Measurements from ENCODE around the gene ITPRIPL2. TPM values are rescaled to one million over a fixed set of nuclear protein-coding genes. Genes with fewer than 3 reads are reported as not detected.

The ITPRIPL2 gene
- total RNA-seq, 4 donors from 2014 or later = 57.3 to 61.0 (median 58.1) TPM

DNA sequence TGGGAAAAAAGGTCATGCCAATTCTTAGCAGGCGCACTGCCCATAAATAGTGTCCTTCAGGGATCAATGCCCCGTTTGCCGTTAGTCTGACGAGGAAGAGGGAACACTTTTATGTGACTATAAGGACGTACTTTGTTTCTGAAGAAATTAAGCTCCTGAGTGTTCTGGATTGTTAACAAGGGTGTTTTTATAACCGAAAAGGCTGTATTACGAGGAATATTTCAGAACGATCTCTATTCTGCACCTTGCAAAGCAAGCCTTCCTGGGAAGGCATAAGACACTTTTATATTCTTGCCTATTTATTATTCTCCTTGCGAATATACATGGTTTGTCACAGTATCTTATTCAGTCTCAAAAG, 29.8 kb downstream of the ITPRIPL2 start:
- intact Hi-C loops (cut with DNase I; ENCODE audit: low total_unique reads) = no loop called here
- H3K4me3 ChIP-seq (ENCODE audit: low read depth, poor library complexity, severe bottlenecking) = no peak overlapping the region
- WGBS, 2 donors = 43 to 57% methylated on average over 9 of the region's 9 CpGs
- TF ChIP-seq POLR2A (IDR thresholded peaks at IDR 0.05) (no peak), CTCF (IDR thresholded peaks at IDR 0.05) (no peak)
- DNase-seq (ENCODE audit: low spot score in 2 of 2) = no peak

DNA sequence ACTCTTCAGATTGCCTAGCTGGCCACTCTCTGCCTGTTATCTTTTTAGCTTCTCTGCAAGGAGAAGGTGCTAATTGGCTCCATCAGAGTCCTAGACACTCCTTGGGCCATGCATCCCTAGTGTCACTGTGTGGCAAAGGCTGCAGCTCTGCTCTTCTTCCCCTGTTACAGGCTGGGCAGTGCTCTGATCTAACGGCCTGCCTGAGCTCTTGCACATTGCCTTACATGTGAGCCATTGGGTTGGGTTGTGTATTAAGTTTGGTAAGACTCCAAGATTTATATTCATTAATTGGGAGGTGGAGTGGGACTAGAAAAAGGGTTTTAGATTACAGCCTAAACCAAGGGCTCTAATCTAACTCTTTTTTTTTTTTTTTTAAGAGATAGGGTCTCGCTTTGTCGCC, 31.2 kb downstream of the ITPRIPL2 start:
- WGBS, 2 donors = 74 to 80% methylated on average over 3 of the region's 3 CpGs
- TF ChIP-seq POLR2A (IDR thresholded peaks at IDR 0.05) (no peak), CTCF (IDR thresholded peaks at IDR 0.05) (no peak)
- H3K4me3 ChIP-seq (ENCODE audit: low read depth, poor library complexity, severe bottlenecking) = no peak overlapping the region
- no peak for DNase-seq (ENCODE audit: low spot score in 2 of 2)
- intact Hi-C loops (cut with DNase I; ENCODE audit: low total_unique reads) = no loop called here

- intact Hi-C loops (cut with DNase I; ENCODE audit: low total_unique reads) = no loop called here
- 30 to 41% methylated on average over 4 of the region's 4 CpGs for WGBS, 2 donors
Measured at GRCh38 chr16:19147126-19147525, 33.4 kb downstream of the ITPRIPL2 start.

GRCh38 chr16:19147627-19148026, 33.9 kb downstream of the ITPRIPL2 start:
- 94 to 95% methylated on average over 4 of the region's 4 CpGs for WGBS, 2 donors
- intact Hi-C loops (cut with DNase I; ENCODE audit: low total_unique reads) = no loop called here
- no peak overlapping the region for H3K4me3 ChIP-seq (ENCODE audit: low read depth, poor library complexity, severe bottlenecking)
- no peak for TF ChIP-seq POLR2A (IDR thresholded peaks at IDR 0.05)
- no peak for TF ChIP-seq CTCF (IDR thresholded peaks at IDR 0.05)
- no peak for DNase-seq (ENCODE audit: low spot score in 2 of 2)

More at GRCh38 chr16:19147126-19147525, 33.4 kb downstream of the ITPRIPL2 start:
- TF ChIP-seq POLR2A (IDR thresholded peaks at IDR 0.05) (no peak), CTCF (IDR thresholded peaks at IDR 0.05) (no peak)
- DNase-seq (ENCODE audit: low spot score in 2 of 2) = no peak
- H3K4me3 ChIP-seq (ENCODE audit: low read depth, poor library complexity, severe bottlenecking) = no peak overlapping the region

DNA sequence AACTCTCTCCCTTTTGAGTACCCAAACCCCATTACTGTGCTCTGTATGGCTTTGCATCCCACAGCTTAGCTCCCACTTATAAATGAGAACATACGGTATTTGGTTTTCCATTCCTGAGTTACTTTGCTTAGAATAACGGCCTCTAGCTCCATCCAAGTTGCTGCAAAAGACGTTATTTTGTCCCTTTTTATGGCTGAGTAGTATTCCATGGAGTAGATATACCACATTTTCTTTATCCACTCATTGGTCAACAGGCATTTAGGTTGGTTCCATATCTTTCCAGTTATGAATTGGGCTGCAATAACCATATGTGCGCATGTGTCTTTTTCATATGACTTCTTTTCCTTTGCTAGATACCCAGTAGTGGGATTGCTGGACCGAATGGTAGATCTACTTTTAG, 34.4 kb downstream of the ITPRIPL2 start:
- no peak for DNase-seq (ENCODE audit: low spot score in 2 of 2)
- 96 to 98% methylated on average over 5 of the region's 5 CpGs for WGBS, 2 donors
- H3K4me3 ChIP-seq (ENCODE audit: low read depth, poor library complexity, severe bottlenecking) = no peak overlapping the region
- TF ChIP-seq POLR2A (IDR thresholded peaks at IDR 0.05) (no peak), CTCF (IDR thresholded peaks at IDR 0.05) (no peak)
- intact Hi-C loops (cut with DNase I; ENCODE audit: low total_unique reads) = no loop called here

DNA sequence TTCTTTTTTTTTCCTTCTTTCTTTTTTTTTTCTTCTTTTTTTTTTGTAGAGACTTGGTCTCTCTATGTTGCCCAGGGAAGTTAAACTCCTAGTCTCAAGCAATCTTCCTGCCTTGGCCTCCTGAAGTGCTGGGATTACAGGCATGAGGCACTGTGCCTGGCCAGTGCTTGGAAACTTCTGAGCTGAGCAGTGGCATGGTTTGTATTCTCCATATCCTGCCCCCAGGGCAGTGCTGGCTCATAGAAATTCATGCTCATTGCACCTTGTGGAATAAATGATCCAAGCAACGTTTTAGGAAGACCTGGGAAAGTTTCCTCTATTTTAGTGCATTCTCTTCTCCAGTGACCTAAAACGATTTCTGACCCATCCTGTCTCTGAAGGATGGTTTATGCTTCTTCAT, 37.5 kb downstream of the ITPRIPL2 start:
- TF ChIP-seq CTCF (IDR thresholded peaks at IDR 0.05) (no peak), POLR2A (IDR thresholded peaks at IDR 0.05) (no peak)
- intact Hi-C loops (cut with DNase I; ENCODE audit: low total_unique reads) = no loop called here
- no peak for DNase-seq (ENCODE audit: low spot score in 2 of 2)
- no peak overlapping the region for H3K4me3 ChIP-seq (ENCODE audit: low read depth, poor library complexity, severe bottlenecking)
- WGBS, 2 donors = 54 to 62% methylated on average over 2 of the region's 2 CpGs
